CD4-positive, CD25-positive, alpha-beta regulatory T cell (primary cell): ENCODE measurements around the gene HSPA12B. TPM values are rescaled to one million over a fixed set of nuclear protein-coding genes. Genes with fewer than 3 reads are reported as not detected.

Source experiments
- ATAC-seq, 2 donors: fragments of 150-1000 bp; cut with Tn5 transposase; one replicate each; pipeline ENCODE4 v1.10.0; 2021; ENCODE audit warnings: low read depth in 2 of 2, moderate number of reproducible peaks in 2 of 2, moderate library complexity in 1 of 2
- DNase-seq, 3 donors: peaks; one replicate each; pipeline versions ENCODE4 v3.0.0 to v3.0.0-alpha.2; 2012 to 2022; ENCODE audit warnings: mixed read lengths in 1 of 3
- H3K27ac ChIP-seq: one replicate; pipeline ENCODE4 v1.7.0; 2013; ENCODE audit warnings: mild to moderate bottlenecking, low read length; ENCODE audit not compliant: insufficient read depth, poor library complexity, severe bottlenecking
- H3K27me3 ChIP-seq: one replicate; pipeline ENCODE4 v1.7.0; 2013; ENCODE audit warnings: low read length; ENCODE audit not compliant: control insufficient read depth, insufficient read depth
- H3K36me3 ChIP-seq: one replicate; pipeline ENCODE4 v1.7.0; 2013; ENCODE audit warnings: mild to moderate bottlenecking, low read length, moderate library complexity; ENCODE audit not compliant: control insufficient read depth, insufficient read depth
- H3K4me1 ChIP-seq: 2 replicates; pipeline ENCODE4 v1.7.0; 2013; ENCODE audit warnings: mild to moderate bottlenecking, low read length; ENCODE audit not compliant: insufficient read depth, control insufficient read depth, poor library complexity, severe bottlenecking
- H3K4me3 ChIP-seq: one replicate; pipeline ENCODE4 v1.7.0; 2013; ENCODE audit warnings: low read depth, mild to moderate bottlenecking, low read length, moderate library complexity
- H3K9me3 ChIP-seq, 2 experiments: 1 replicate in 1 of 2; 2 replicates in 1 of 2; pipeline ENCODE4 v1.7.0; 2013; ENCODE audit warnings: low read length in 2 of 2, mild to moderate bottlenecking in 1 of 2, moderate library complexity in 1 of 2; ENCODE audit not compliant: control insufficient read depth in 2 of 2
- H3K27ac Mint-ChIP-seq, 3 donors: one replicate each; pipeline ENCODE4 v1.8.0; 2020 to 2022; ENCODE audit warnings: mild to moderate bottlenecking in 3 of 3, mixed read lengths in 3 of 3, moderate library complexity in 2 of 3
- H3K27me3 Mint-ChIP-seq: one replicate; pipeline ENCODE4 v1.8.0; 2022; ENCODE audit warnings: mild to moderate bottlenecking, mixed read lengths
- H3K36me3 Mint-ChIP-seq: one replicate; pipeline ENCODE4 v1.8.0; 2020; ENCODE audit warnings: mixed read lengths
- H3K4me1 Mint-ChIP-seq, 4 donors: one replicate each; pipeline ENCODE4 v1.8.0; 2020 to 2022; ENCODE audit warnings: mixed read lengths in 4 of 4, mild to moderate bottlenecking in 1 of 4
- H3K4me3 Mint-ChIP-seq, 4 donors: one replicate each; pipeline ENCODE4 v1.8.0; 2020 to 2022; ENCODE audit warnings: mild to moderate bottlenecking in 4 of 4, mixed read lengths in 4 of 4, moderate library complexity in 3 of 4
- H3K9me3 Mint-ChIP-seq, 7 donors: one replicate each; pipeline ENCODE4 v1.8.0; 2020 to 2022; ENCODE audit warnings: mixed read lengths in 7 of 7, mild to moderate bottlenecking in 3 of 7, moderate library complexity in 2 of 7
- polyA plus RNA-seq, 4 donors: library from polyadenylated mRNA; unstranded; fragments of 300-500 nt; fragmentation: Illumina TruSeq; gene quantifications; one replicate each; pipeline ENCODE4 v1.2.3, GENCODE V29; 2021
- total RNA-seq: library from RNA; stranded (reverse); gene quantifications from one replicate; pipeline ENCODE4 v1.2.3, GENCODE V29; 2022

The HSPA12B gene
- total RNA-seq: not detected
- under 1 TPM in 1 of 4 donors, not detected in 3; 0.09 TPM for polyA plus RNA-seq

- H3K27me3 ChIP-seq: peaks cover 4% of the 10 kb centered on the region
- H3K4me1 Mint-ChIP-seq: peaks cover 0 to 5% (median 0%) of the 10 kb centered on the region in 4 donors
- DNase-seq (no peak), ATAC-seq (peak in 1 of 2 donors; percentile 10)
- peak within 1 kb of the TSS in 1 of 3 donors; percentile 38 for H3K27ac Mint-ChIP-seq
- no peaks in the 10 kb centered on the region for H3K36me3 ChIP-seq
- no peak within 1 kb of the TSS for H3K4me3 Mint-ChIP-seq
- no peak within 1 kb of the TSS for H3K27ac ChIP-seq
- H3K27me3 Mint-ChIP-seq: peaks cover 51% of the 10 kb centered on the region
- no peaks in the 10 kb centered on the region for H3K4me1 ChIP-seq
- H3K4me3 ChIP-seq: no peak within 1 kb of the TSS
- H3K9me3 Mint-ChIP-seq: peaks cover 0 to 3% (median 0%) of the 10 kb centered on the region in 7 donors
- H3K9me3 ChIP-seq: no peaks in the 10 kb centered on the region
- H3K36me3 Mint-ChIP-seq: peaks cover 5% of the 10 kb centered on the region
Measured at GRCh38 chr20:3732327-3733118, at the start of gene HSPA12B. HSPA12B (plus strand) TSS chr20:3732685; CDS start chr20:3738675, 5,990 bp downstream.

DNA sequence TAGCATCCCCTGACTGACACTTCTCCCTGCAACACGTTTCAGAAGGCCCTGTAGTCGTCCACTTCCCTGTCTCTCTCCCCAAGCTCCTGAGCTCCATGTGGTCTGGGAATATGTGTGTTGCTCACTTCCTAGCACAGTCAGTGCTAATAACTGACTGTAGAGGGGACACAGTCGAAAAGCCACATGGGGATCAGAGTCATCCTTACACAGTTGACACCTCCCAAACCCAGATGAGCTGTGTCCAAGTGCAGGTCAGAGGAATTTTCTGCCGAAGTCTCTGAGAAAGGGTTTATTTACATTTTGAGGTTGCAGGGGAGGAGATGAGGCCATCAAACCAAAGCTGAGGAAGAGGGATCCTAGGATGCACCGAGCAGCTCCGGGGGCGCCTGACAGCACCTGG lies 47.1 kb upstream of the HSPA12B start:
- peaks cover 2% of the 10 kb centered on the region for H3K27me3 ChIP-seq
- Mint-ChIP-seq H3K4me3 (no peak overlapping the region), H3K9me3 (peaks cover 0 to 1% (median 0%) of the 10 kb centered on the region in 7 donors), H3K4me1 (peaks cover 0 to 2% (median 0%) of the 10 kb centered on the region in 4 donors), H3K27me3 (peaks cover 47% of the 10 kb centered on the region), H3K36me3 (no peaks in the 10 kb centered on the region), H3K27ac (no peak overlapping the region)
- no peaks in the 10 kb centered on the region for H3K36me3 ChIP-seq
- ATAC-seq (no peak), DNase-seq (no peak)
- H3K27ac ChIP-seq: no peak overlapping the region
- no peaks in the 10 kb centered on the region for H3K9me3 ChIP-seq
- no peak overlapping the region for H3K4me3 ChIP-seq
- H3K4me1 ChIP-seq: no peaks in the 10 kb centered on the region

- Histone ChIP-seq H3K4me1 (no peaks in the 10 kb centered on the region), H3K27me3 (peaks cover 2% of the 10 kb centered on the region), H3K36me3 (no peaks in the 10 kb centered on the region), H3K27ac (no peak overlapping the region), H3K4me3 (no peak overlapping the region), H3K9me3 (no peaks in the 10 kb centered on the region)
- peaks cover 38% of the 10 kb centered on the region for H3K27me3 Mint-ChIP-seq
- H3K36me3 Mint-ChIP-seq: no peaks in the 10 kb centered on the region
- no peak overlapping the region for H3K4me3 Mint-ChIP-seq
- H3K9me3 Mint-ChIP-seq: peaks cover 0 to 1% (median 0%) of the 10 kb centered on the region in 7 donors
- no peak for DNase-seq
- no peak overlapping the region for H3K27ac Mint-ChIP-seq
- peaks cover 0 to 2% (median 0%) of the 10 kb centered on the region in 4 donors for H3K4me1 Mint-ChIP-seq
- no peak for ATAC-seq
Measured at GRCh38 chr20:3686421-3686820, 46.1 kb upstream of the HSPA12B start.

GRCh38 chr20:3686867-3687321 lies 45.6 kb upstream of the HSPA12B start:
- Histone ChIP-seq H3K27ac (no peak overlapping the region), H3K4me3 (no peak overlapping the region), H3K27me3 (peaks cover 2% of the 10 kb centered on the region), H3K36me3 (no peaks in the 10 kb centered on the region), H3K9me3 (no peaks in the 10 kb centered on the region), H3K4me1 (no peaks in the 10 kb centered on the region)
- H3K9me3 Mint-ChIP-seq: peaks cover 0 to 1% (median 0%) of the 10 kb centered on the region in 7 donors
- peaks cover 0 to 2% (median 0%) of the 10 kb centered on the region in 4 donors for H3K4me1 Mint-ChIP-seq
- H3K36me3 Mint-ChIP-seq: no peaks in the 10 kb centered on the region
- peaks cover 37% of the 10 kb centered on the region for H3K27me3 Mint-ChIP-seq
- H3K27ac Mint-ChIP-seq: no peak overlapping the region
- H3K4me3 Mint-ChIP-seq: no peak overlapping the region
- ATAC-seq: no peak
- no peak for DNase-seq

GRCh38 chr20:3687655-3688054 lies 44.8 kb upstream of the HSPA12B start:
- Histone ChIP-seq H3K27ac (no peak overlapping the region), H3K4me1 (no peaks in the 10 kb centered on the region), H3K4me3 (no peak overlapping the region), H3K9me3 (no peaks in the 10 kb centered on the region), H3K27me3 (peaks cover 2% of the 10 kb centered on the region), H3K36me3 (no peaks in the 10 kb centered on the region)
- Mint-ChIP-seq H3K27me3 (peaks cover 33% of the 10 kb centered on the region), H3K4me3 (no peak overlapping the region), H3K4me1 (peaks cover 0 to 2% (median 0%) of the 10 kb centered on the region in 4 donors), H3K27ac (peak overlapping the region in 1 of 3 donors; percentile 76), H3K36me3 (no peaks in the 10 kb centered on the region), H3K9me3 (peaks cover 0 to 1% (median 0%) of the 10 kb centered on the region in 7 donors)
- ATAC-seq (no peak), DNase-seq (no peak)

DNA sequence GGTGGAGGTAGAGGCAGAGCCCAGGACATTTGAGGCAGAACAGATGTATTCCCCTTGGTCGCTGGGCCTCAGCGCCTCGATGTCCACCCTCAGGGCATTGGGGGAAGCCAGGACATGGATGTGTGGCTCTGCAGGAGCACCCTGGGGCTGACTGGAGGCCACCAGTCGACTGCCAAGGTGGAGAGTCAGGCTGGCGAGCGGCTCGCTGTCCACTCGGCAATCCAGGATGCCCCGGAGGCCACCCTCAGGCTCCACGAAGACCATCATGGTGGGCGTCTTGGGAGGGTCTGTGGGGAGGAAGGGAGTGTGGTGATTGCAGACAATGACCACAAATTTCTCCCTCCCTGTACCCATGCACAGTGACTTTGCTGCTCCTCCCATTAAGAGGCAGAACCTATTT lies 42.5 kb upstream of the HSPA12B start:
- Histone ChIP-seq H3K36me3 (no peaks in the 10 kb centered on the region), H3K4me3 (no peak overlapping the region), H3K27me3 (no peaks in the 10 kb centered on the region), H3K9me3 (no peaks in the 10 kb centered on the region), H3K4me1 (no peaks in the 10 kb centered on the region), H3K27ac (no peak overlapping the region)
- Mint-ChIP-seq H3K36me3 (no peaks in the 10 kb centered on the region), H3K4me1 (peaks cover 0 to 2% (median 0%) of the 10 kb centered on the region in 4 donors), H3K4me3 (no peak overlapping the region), H3K27me3 (peaks cover 11% of the 10 kb centered on the region), H3K27ac (no peak overlapping the region), H3K9me3 (peaks cover 0 to 1% (median 0%) of the 10 kb centered on the region in 7 donors)
- no peak for DNase-seq
- ATAC-seq: no peak

GRCh38 chr20:3690413-3690812 lies 42.1 kb upstream of the HSPA12B start:
- no peak overlapping the region for H3K27ac ChIP-seq
- no peak overlapping the region for H3K4me3 Mint-ChIP-seq
- H3K4me1 Mint-ChIP-seq: peaks cover 0 to 2% (median 0%) of the 10 kb centered on the region in 4 donors
- ATAC-seq (no peak), DNase-seq (no peak)
- H3K9me3 ChIP-seq: no peaks in the 10 kb centered on the region
- H3K4me3 ChIP-seq: no peak overlapping the region
- no peaks in the 10 kb centered on the region for H3K4me1 ChIP-seq
- H3K27me3 ChIP-seq: no peaks in the 10 kb centered on the region
- no peak overlapping the region for H3K27ac Mint-ChIP-seq
- H3K27me3 Mint-ChIP-seq: peaks cover 11% of the 10 kb centered on the region
- no peaks in the 10 kb centered on the region for H3K36me3 ChIP-seq
- H3K36me3 Mint-ChIP-seq: no peaks in the 10 kb centered on the region
- H3K9me3 Mint-ChIP-seq: peaks cover 0 to 1% (median 0%) of the 10 kb centered on the region in 7 donors
